ENCODE measurements around the gene LAYN.

GRCh38 chr11:111605681-111606080 lies 65.2 kb downstream of the LAYN start:
- TF ChIP-seq CTCF (IDR thresholded peaks at IDR 0.05) (peak in 2 of 7 experiments; percentile 3 to 6), POLR2A (IDR thresholded peaks at IDR 0.05) (no peak)

All from body of pancreas (tissue), 4 donors.